PC-3 (cell line): ENCODE measurements around the gene CAVIN1. TPM values are rescaled to one million over a fixed set of nuclear protein-coding genes. Genes with fewer than 3 reads are reported as not detected.

Source experiments
- ATAC-seq: fragments of 200-7000 bp; cut with Tn5 transposase; 2 replicates; pipeline ENCODE4 v1.9.1; 2020; ENCODE audit warnings: mild to moderate bottlenecking, moderate library complexity
- BruUV-seq: library from RNA; stranded (reverse); fragments of 400-500 nt; replicated peaks from 2 replicates; lab custom pipeline; 2021; lab: Mats Ljungman, UMichigan
- CTCF ChIA-PET: fragments of 300-600 bp; sonication (Branson Sonifier 250); formaldehyde crosslinking; loops from one replicate; lab custom pipeline; 2022; ENCODE audit warnings: antibody characterized with exemption; lab: Charles Lee
- POLR2A ChIA-PET: fragments of 300-600 bp; sonication (Branson Sonifier 250); formaldehyde crosslinking; loops from one replicate; lab custom pipeline; 2022; ENCODE audit warnings: antibody characterized with exemption; ENCODE audit not compliant: unreplicated experiment; lab: Charles Lee
- DNase-seq: peaks from one replicate; pipeline ENCODE4 v3.0.0-alpha.2; 2015
- H2AFZ ChIP-seq: fragments of 300-600 bp; sonication (generic); 2 replicates; pipeline ENCODE4 v1.6.0; 2016; ENCODE audit warnings: antibody characterized with exemption, low read length
- H3F3A ChIP-seq: fragments of 300-600 bp; sonication (generic); one replicate; pipeline ENCODE4 v1.6.0; 2017; ENCODE audit warnings: antibody characterized with exemption, low read length, control low read depth, mild to moderate bottlenecking; ENCODE audit not compliant: unreplicated experiment
- H3K27ac ChIP-seq: fragments of 300-600 bp; sonication (generic); 2 replicates; pipeline ENCODE4 v1.5.1; 2016; ENCODE audit warnings: mild to moderate bottlenecking, low read length
- H3K27me3 ChIP-seq: fragments of 300-600 bp; sonication (generic); 2 replicates; pipeline ENCODE4 v1.6.1; 2016; ENCODE audit warnings: low read length, mixed read lengths
- H3K36me3 ChIP-seq: fragments of 300-600 bp; sonication (generic); 2 replicates; pipeline ENCODE4 v1.6.1; 2016; ENCODE audit warnings: low read depth, mixed run types, low read length, mixed read lengths
- H3K4me1 ChIP-seq: fragments of 300-600 bp; sonication (generic); 2 replicates; pipeline ENCODE4 v1.5.1; 2016; ENCODE audit warnings: low read length; ENCODE audit not compliant: insufficient read depth
- H3K4me2 ChIP-seq: fragments of 300-600 bp; sonication (generic); 2 replicates; pipeline ENCODE4 v1.6.0; 2016; ENCODE audit warnings: low read length
- H3K4me3 ChIP-seq: fragments of 300-600 bp; sonication (generic); 2 replicates; pipeline ENCODE4 v1.5.1; 2016; ENCODE audit warnings: mild to moderate bottlenecking, low read length, mixed read lengths
- H3K79me2 ChIP-seq: fragments of 300-600 bp; sonication (generic); 2 replicates; pipeline ENCODE4 v1.6.1; 2017; ENCODE audit warnings: low read length, mixed read lengths
- H3K9ac ChIP-seq: fragments of 300-600 bp; sonication (generic); 2 replicates; pipeline ENCODE4 v1.6.0; 2016; ENCODE audit warnings: mild to moderate bottlenecking, low read length
- H3K9me2 ChIP-seq: fragments of 300-600 bp; sonication (generic); replicated peaks from 2 replicates; pipeline ENCODE4 v1.6.1; 2016; ENCODE audit warnings: mixed run types, low read length, mixed read lengths
- H3K9me3 ChIP-seq: fragments of 300-600 bp; sonication (generic); 2 replicates; pipeline ENCODE4 v1.6.1; 2016; ENCODE audit warnings: low read length, mixed read lengths
- H4K20me1 ChIP-seq: fragments of 300-600 bp; sonication (generic); 2 replicates; pipeline ENCODE4 v1.6.1; 2016; ENCODE audit warnings: low read length, mixed read lengths
- EZH2 ChIP-seq: fragments of 300-600 bp; sonication (generic); IDR thresholded peaks from one replicate; pipeline ENCODE4 v1.6.1; 2017; ENCODE audit warnings: antibody characterized with exemption, mild to moderate bottlenecking, low read length; ENCODE audit not compliant: unreplicated experiment
- EZH2phosphoT487 ChIP-seq: fragments of 300-600 bp; sonication (generic); IDR thresholded peaks from 2 replicates; pipeline ENCODE4 v1.6.1; 2018; ENCODE audit warnings: mild to moderate bottlenecking, antibody characterized with exemption, low read length, borderline replicate concordance
- intact Hi-C: fragments of 100-400 bp; cut with micrococcal nuclease; formaldehyde crosslinking; loops from 2 replicates; pipeline ENCODE4 v1.9.0; 2023
- total RNA-seq: library from RNA; depleted of rRNA; stranded (reverse); fragments of >200 nt; gene quantifications from 2 replicates; pipeline ENCODE4 v1.2.3, GENCODE V29; 2014
- TF ChIP-seq, protein P1 (sequence below): fragments of 300-600 bp; sonication (generic); conservative IDR thresholded peaks from 2 replicates; pipeline ENCODE4 v1.5.1; 2017; ENCODE audit warnings: antibody characterized with exemption, low read depth, mild to moderate bottlenecking, low read length

Gene CAVIN1
- total RNA-seq, 1 experiment from 2014 or later, result not detected

DNA sequence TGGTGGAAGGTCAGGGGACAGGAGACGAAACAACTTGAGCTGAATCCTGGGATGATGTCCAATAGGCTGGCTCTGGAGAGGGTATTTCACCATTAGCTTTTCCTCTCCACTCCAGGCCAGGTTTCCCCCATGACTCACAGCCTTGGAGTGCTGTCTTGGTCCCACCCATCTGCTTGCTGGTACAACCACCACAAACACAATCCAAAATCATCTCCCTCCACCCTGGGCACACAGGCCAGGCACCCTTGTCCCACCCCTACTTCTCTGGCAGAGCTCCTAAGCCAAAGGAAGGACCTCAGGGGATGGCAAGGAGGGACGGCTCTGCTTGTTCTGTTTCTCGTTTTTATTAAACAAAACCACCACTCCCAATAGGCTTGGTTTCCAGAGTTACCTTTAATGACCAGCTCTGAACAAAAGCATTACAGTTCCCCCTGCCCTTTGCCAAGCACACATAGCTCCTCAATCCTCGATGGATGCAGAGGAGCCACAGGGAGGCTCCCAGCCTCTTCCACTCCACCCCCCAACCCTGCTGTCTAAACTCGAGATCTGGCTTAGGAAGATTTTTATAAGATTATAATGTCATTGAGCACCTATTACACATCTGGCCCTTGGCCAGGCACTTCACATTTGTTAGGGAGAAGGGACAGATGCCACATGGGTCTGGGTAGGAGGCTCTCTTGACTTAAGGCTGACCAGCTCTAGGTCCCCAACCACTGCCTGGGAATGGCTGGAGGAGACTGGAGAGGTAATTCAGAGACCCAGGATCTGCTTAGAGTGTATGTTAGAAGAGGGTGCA, 13.3 kb downstream of the CAVIN1 start:
- no peaks in the 10 kb centered on the region for H3K27me3 ChIP-seq
- ChIA-PET POLR2A (no interaction called here), CTCF (no interaction called here)
- no peaks in the 10 kb centered on the region for H3K9me2 ChIP-seq
- no peak overlapping the region for H3K9ac ChIP-seq
- H4K20me1 ChIP-seq, result no peaks in the 10 kb centered on the region
- H3K4me2 ChIP-seq, result no peak overlapping the region
- no peak overlapping the region for H2AFZ ChIP-seq
- no peaks in the 10 kb centered on the region for H3K4me1 ChIP-seq
- H3K9me3 ChIP-seq, result no peaks in the 10 kb centered on the region
- H3K79me2 ChIP-seq, result no peaks in the 10 kb centered on the region
- BruUV-seq, result no TSS peak
- H3K27ac ChIP-seq, result no peak overlapping the region
- intact Hi-C loops, result no loop called here
- H3K4me3 ChIP-seq, result no peak overlapping the region
- no peaks in the 10 kb centered on the region for H3K36me3 ChIP-seq
- DNase-seq, result no peak
- no peaks in the 10 kb centered on the region for H3F3A ChIP-seq
- ATAC-seq, result no peak
- no peak for TF ChIP-seq EZH2phosphoT487
- TF ChIP-seq, protein P1, sequence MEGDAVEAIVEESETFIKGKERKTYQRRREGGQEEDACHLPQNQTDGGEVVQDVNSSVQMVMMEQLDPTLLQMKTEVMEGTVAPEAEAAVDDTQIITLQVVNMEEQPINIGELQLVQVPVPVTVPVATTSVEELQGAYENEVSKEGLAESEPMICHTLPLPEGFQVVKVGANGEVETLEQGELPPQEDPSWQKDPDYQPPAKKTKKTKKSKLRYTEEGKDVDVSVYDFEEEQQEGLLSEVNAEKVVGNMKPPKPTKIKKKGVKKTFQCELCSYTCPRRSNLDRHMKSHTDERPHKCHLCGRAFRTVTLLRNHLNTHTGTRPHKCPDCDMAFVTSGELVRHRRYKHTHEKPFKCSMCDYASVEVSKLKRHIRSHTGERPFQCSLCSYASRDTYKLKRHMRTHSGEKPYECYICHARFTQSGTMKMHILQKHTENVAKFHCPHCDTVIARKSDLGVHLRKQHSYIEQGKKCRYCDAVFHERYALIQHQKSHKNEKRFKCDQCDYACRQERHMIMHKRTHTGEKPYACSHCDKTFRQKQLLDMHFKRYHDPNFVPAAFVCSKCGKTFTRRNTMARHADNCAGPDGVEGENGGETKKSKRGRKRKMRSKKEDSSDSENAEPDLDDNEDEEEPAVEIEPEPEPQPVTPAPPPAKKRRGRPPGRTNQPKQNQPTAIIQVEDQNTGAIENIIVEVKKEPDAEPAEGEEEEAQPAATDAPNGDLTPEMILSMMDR, result no peak
- TF ChIP-seq EZH2, result no peak

- Histone ChIP-seq H2AFZ (no peak overlapping the region), H3K4me1 (no peaks in the 10 kb centered on the region), H3F3A (no peaks in the 10 kb centered on the region), H3K27ac (no peak overlapping the region), H3K9ac (no peak overlapping the region), H3K4me3 (no peak overlapping the region), H3K79me2 (no peaks in the 10 kb centered on the region), H4K20me1 (no peaks in the 10 kb centered on the region), H3K9me3 (no peaks in the 10 kb centered on the region), H3K27me3 (no peaks in the 10 kb centered on the region), H3K36me3 (no peaks in the 10 kb centered on the region), H3K4me2 (no peak overlapping the region), H3K9me2 (no peaks in the 10 kb centered on the region)
- intact Hi-C loops, result no loop called here
- no TSS peak for BruUV-seq
- DNase-seq (no peak), ATAC-seq (no peak)
- TF ChIP-seq EZH2phosphoT487 (no peak), EZH2 (no peak)
- TF ChIP-seq, protein P1, result no peak
- POLR2A ChIA-PET, result no interaction called here
- CTCF ChIA-PET, result no interaction called here
Measured at GRCh38 chr17:42408061-42408460, 15.0 kb downstream of the CAVIN1 start.

GRCh38 chr17:42407289-42407836, 15.7 kb downstream of the CAVIN1 start:
- Histone ChIP-seq H3K4me2 (no peak overlapping the region), H3K9me3 (no peaks in the 10 kb centered on the region), H3K4me3 (no peak overlapping the region), H4K20me1 (no peaks in the 10 kb centered on the region), H3K4me1 (no peaks in the 10 kb centered on the region), H3K27ac (no peak overlapping the region), H3K9ac (no peak overlapping the region), H3K79me2 (no peaks in the 10 kb centered on the region), H3K36me3 (no peaks in the 10 kb centered on the region), H2AFZ (no peak overlapping the region), H3K9me2 (no peaks in the 10 kb centered on the region), H3F3A (no peaks in the 10 kb centered on the region), H3K27me3 (no peaks in the 10 kb centered on the region)
- ChIA-PET POLR2A (no interaction called here), CTCF (no interaction called here)
- DNase-seq (no peak), ATAC-seq (no peak)
- intact Hi-C loops, result no loop called here
- BruUV-seq, result no TSS peak
- TF ChIP-seq, protein P1, result no peak
- TF ChIP-seq EZH2phosphoT487 (no peak), EZH2 (no peak)
